ENCODE data around the gene MYOD1.

The MYOD1 gene

DNA sequence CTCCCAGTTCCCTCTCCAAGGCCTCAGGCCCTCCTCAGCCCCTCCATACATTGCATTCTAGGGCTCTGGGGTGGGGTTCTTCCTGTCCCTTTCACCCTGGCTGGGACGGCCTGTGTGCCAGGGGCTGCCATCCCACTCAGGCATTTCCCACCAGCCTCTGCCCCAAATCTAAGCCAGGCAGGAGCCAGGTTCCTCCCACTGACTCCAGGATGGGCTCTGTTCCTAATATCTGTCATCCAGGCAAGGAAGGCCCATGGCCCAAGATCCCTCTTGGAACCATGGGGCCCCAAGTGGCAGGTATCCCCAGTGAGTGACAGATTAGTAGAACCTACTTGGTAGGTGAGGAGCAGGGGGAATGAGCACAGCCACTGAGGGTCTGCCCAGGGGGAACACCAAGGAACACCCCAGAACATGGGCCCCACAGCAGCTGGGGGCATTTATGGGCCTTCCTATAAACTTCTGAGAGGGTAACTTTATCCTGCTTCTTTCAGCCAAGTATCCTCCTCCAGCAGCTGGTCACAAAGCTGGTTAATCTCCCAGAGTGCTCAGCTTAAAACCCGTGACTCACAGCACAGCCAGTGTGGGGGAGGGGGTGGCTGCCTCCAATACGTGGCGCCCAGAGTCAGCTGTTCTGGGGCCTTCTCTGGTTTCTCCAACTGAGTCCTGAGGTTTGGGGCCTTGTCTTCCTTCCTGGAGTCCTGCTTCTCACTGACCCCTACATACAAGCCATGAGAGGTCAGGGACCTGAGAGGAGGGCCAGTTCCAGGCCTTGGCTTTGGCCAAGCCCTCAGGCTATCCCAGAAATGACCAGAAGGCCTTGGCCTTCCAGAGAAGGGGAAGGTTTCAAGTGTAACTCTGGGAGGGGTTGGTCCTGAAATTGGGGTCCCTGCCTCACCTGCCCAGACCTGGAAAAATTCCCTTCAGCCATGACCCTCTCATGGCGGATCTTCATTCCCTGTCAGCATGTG lies 19.9 kb upstream of the MYOD1 start:
- DNase-seq (ENCODE audit: insufficient read length, low spot score): no peak
- TF ChIP-seq SPI1 (IDR thresholded peaks at IDR 0.05; ENCODE audit: low read depth, low read length) (no peak), TAF1 (IDR thresholded peaks at IDR 0.05; ENCODE audit: low read depth, low read length) (no peak), POLR2A (IDR thresholded peaks at IDR 0.05; ENCODE audit: low read depth, low read length) (no peak)
- FAIRE-seq: no peak

- TF ChIP-seq TAF1 (IDR thresholded peaks at IDR 0.05; ENCODE audit: low read depth, low read length): no peak
- no peak for TF ChIP-seq POLR2A (IDR thresholded peaks at IDR 0.05; ENCODE audit: low read depth, low read length)
- TF ChIP-seq SPI1 (IDR thresholded peaks at IDR 0.05; ENCODE audit: low read depth, low read length): no peak
- no peak for TF ChIP-seq POLR2AphosphoS5 (IDR thresholded peaks at IDR 0.05; ENCODE audit: low read depth, low read length)
- TF ChIP-seq POU2F2 (IDR thresholded peaks at IDR 0.05; ENCODE audit: low read depth, low read length): no peak
- no peak for TF ChIP-seq PAX5 (IDR thresholded peaks at IDR 0.05; ENCODE audit: insufficient read depth, low read length, severe bottlenecking)
- DNase-seq (ENCODE audit: insufficient read length, low spot score): no peak
- FAIRE-seq: no peak
These were observed 18.4 kb upstream of the MYOD1 start for GRCh38 chr11:17700991-17701390.

GRCh38 chr11:17702876-17703275 lies 16.5 kb upstream of the MYOD1 start:
- FAIRE-seq (no peak), DNase-seq (ENCODE audit: insufficient read length, low spot score) (no peak)
- TF ChIP-seq PAX5 (IDR thresholded peaks at IDR 0.05; ENCODE audit: insufficient read depth, low read length, severe bottlenecking) (no peak), POLR2AphosphoS5 (IDR thresholded peaks at IDR 0.05; ENCODE audit: low read depth, low read length) (no peak), POLR2A (IDR thresholded peaks at IDR 0.05; ENCODE audit: low read depth, low read length) (no peak), POU2F2 (IDR thresholded peaks at IDR 0.05; ENCODE audit: low read depth, low read length) (no peak), TAF1 (IDR thresholded peaks at IDR 0.05; ENCODE audit: low read depth, low read length) (no peak)

DNA sequence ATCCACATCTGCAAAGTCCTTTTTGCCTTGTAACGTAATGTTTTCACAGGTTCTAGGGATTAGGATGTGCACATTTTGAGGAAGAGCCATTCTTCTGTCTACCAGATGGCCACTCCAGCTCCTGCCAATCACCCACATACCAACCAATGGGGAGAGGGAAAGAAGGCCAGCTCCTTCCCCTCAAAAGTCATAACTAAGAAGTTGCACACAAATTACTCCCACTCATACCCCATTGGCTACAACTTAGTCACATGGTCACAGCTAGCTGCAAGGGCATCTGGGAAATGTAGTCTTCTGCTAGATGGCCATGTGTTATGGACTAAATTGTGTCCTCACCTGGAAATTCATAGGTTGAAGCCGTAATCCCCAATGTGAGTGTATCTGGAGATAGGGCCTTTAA lies 15.4 kb upstream of the MYOD1 start:
- TF ChIP-seq POLR2A (IDR thresholded peaks at IDR 0.05; ENCODE audit: low read depth, low read length): no peak
- TF ChIP-seq TAF1 (IDR thresholded peaks at IDR 0.05; ENCODE audit: low read depth, low read length): no peak
- TF ChIP-seq PAX5 (IDR thresholded peaks at IDR 0.05; ENCODE audit: insufficient read depth, low read length, severe bottlenecking): no peak
- no peak for TF ChIP-seq SPI1 (IDR thresholded peaks at IDR 0.05; ENCODE audit: low read depth, low read length)
- TF ChIP-seq POU2F2 (IDR thresholded peaks at IDR 0.05; ENCODE audit: low read depth, low read length): no peak
- TF ChIP-seq POLR2AphosphoS5 (IDR thresholded peaks at IDR 0.05; ENCODE audit: low read depth, low read length): no peak
- DNase-seq (ENCODE audit: insufficient read length, low spot score) (no peak), FAIRE-seq (peak; percentile 61)

- TF ChIP-seq SPI1 (IDR thresholded peaks at IDR 0.05; ENCODE audit: low read depth, low read length): no peak
- TF ChIP-seq PAX5 (IDR thresholded peaks at IDR 0.05; ENCODE audit: insufficient read depth, low read length, severe bottlenecking): no peak
- no peak for TF ChIP-seq POLR2A (IDR thresholded peaks at IDR 0.05; ENCODE audit: low read depth, low read length)
- no peak for TF ChIP-seq POLR2AphosphoS5 (IDR thresholded peaks at IDR 0.05; ENCODE audit: low read depth, low read length)
- TF ChIP-seq POU2F2 (IDR thresholded peaks at IDR 0.05; ENCODE audit: low read depth, low read length): no peak
- no peak for TF ChIP-seq TAF1 (IDR thresholded peaks at IDR 0.05; ENCODE audit: low read depth, low read length)
- no peak for FAIRE-seq
- no peak for DNase-seq (ENCODE audit: insufficient read length, low spot score)
These were observed 11.5 kb upstream of the MYOD1 start for GRCh38 chr11:17707830-17708229.

DNA sequence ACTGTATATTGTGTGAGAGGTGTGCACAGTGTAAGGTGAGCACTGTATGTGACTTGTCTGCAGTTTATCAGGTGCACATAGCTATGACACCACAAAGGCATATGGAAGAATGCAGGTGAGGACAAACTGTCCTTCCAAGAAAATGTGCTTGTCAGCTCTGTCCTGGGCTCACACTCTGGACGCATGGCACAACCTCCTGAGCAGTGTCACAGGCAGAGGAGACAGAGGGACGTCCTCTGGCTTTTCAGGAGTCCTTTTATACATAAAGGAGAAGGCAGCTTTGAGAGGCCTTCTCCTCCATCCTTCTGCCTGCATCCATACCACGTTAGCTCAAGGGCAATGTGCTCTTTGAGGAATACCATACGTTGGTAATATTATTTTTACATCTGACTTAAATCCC lies 7.5 kb upstream of the MYOD1 start:
- FAIRE-seq: no peak
- no peak for DNase-seq (ENCODE audit: insufficient read length, low spot score)
- TF ChIP-seq SPI1 (IDR thresholded peaks at IDR 0.05; ENCODE audit: low read depth, low read length): no peak
- no peak for TF ChIP-seq POU2F2 (IDR thresholded peaks at IDR 0.05; ENCODE audit: low read depth, low read length)
- TF ChIP-seq POLR2A (IDR thresholded peaks at IDR 0.05; ENCODE audit: low read depth, low read length): no peak
- TF ChIP-seq TAF1 (IDR thresholded peaks at IDR 0.05; ENCODE audit: low read depth, low read length): no peak
- no peak for TF ChIP-seq PAX5 (IDR thresholded peaks at IDR 0.05; ENCODE audit: insufficient read depth, low read length, severe bottlenecking)
- TF ChIP-seq POLR2AphosphoS5 (IDR thresholded peaks at IDR 0.05; ENCODE audit: low read depth, low read length): no peak

DNA sequence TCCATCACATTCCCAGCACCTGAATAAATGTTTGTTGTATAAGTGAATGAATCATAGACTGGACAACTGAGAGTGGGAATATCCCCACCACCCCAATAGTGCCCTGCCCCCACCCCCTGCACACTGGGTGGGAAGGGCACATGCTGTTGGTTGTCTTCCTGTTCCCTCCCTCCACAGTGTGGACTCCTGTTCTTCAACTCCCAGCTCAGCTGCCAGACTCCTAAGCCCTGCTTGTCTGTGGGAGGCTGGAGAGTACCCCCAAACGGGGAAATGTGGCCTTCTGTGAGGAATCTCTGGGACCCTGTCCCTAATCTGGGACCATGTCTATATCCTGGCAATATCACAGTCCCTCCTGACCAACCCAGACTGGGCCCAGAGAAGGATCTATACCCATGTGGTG lies 5.5 kb upstream of the MYOD1 start:
- DNase-seq (ENCODE audit: insufficient read length, low spot score) (no peak), FAIRE-seq (no peak)
- TF ChIP-seq POLR2AphosphoS5 (IDR thresholded peaks at IDR 0.05; ENCODE audit: low read depth, low read length) (no peak), TAF1 (IDR thresholded peaks at IDR 0.05; ENCODE audit: low read depth, low read length) (no peak), SPI1 (IDR thresholded peaks at IDR 0.05; ENCODE audit: low read depth, low read length) (no peak), POLR2A (IDR thresholded peaks at IDR 0.05; ENCODE audit: low read depth, low read length) (no peak), PAX5 (IDR thresholded peaks at IDR 0.05; ENCODE audit: insufficient read depth, low read length, severe bottlenecking) (no peak), POU2F2 (IDR thresholded peaks at IDR 0.05; ENCODE audit: low read depth, low read length) (no peak)

GRCh38 chr11:17714356-17714854 lies 5.0 kb upstream of the MYOD1 start:
- TF ChIP-seq SPI1 (IDR thresholded peaks at IDR 0.05; ENCODE audit: low read depth, low read length): no peak
- TF ChIP-seq POLR2AphosphoS5 (IDR thresholded peaks at IDR 0.05; ENCODE audit: low read depth, low read length): no peak
- no peak for TF ChIP-seq POLR2A (IDR thresholded peaks at IDR 0.05; ENCODE audit: low read depth, low read length)
- no peak for TF ChIP-seq POU2F2 (IDR thresholded peaks at IDR 0.05; ENCODE audit: low read depth, low read length)
- no peak for TF ChIP-seq PAX5 (IDR thresholded peaks at IDR 0.05; ENCODE audit: insufficient read depth, low read length, severe bottlenecking)
- no peak for TF ChIP-seq TAF1 (IDR thresholded peaks at IDR 0.05; ENCODE audit: low read depth, low read length)
- FAIRE-seq: no peak
- DNase-seq (ENCODE audit: insufficient read length, low spot score): no peak

GRCh38 chr11:17714870-17715269 lies 4.5 kb upstream of the MYOD1 start:
- TF ChIP-seq TAF1 (IDR thresholded peaks at IDR 0.05; ENCODE audit: low read depth, low read length) (no peak), PAX5 (IDR thresholded peaks at IDR 0.05; ENCODE audit: insufficient read depth, low read length, severe bottlenecking) (no peak), POU2F2 (IDR thresholded peaks at IDR 0.05; ENCODE audit: low read depth, low read length) (no peak), POLR2A (IDR thresholded peaks at IDR 0.05; ENCODE audit: low read depth, low read length) (no peak), SPI1 (IDR thresholded peaks at IDR 0.05; ENCODE audit: low read depth, low read length) (no peak), POLR2AphosphoS5 (IDR thresholded peaks at IDR 0.05; ENCODE audit: low read depth, low read length) (no peak)
- DNase-seq (ENCODE audit: insufficient read length, low spot score) (no peak), FAIRE-seq (no peak)
